GM12878 (cell line): ENCODE data around the gene KRTAP21-2. TPM values are rescaled to one million over a fixed set of nuclear protein-coding genes. Genes with fewer than 3 reads are reported as not detected.

Source experiments
- ATAC-seq: fragments of 200-7000 bp; cut with Tn5 transposase; 3 replicates; pipeline ENCODE4 v1.9.1; 2020; ENCODE audit warnings: mild to moderate bottlenecking, moderate library complexity
- BruUV-seq: library from RNA; stranded (reverse); fragments of 400-500 nt; replicated peaks from 2 replicates; lab custom pipeline; 2021; lab: Mats Ljungman, UMichigan
- CTCF ChIA-PET: fragments of 300-600 bp; sonication (Branson Sonifier 250); formaldehyde crosslinking; extraction: SDS; loops from one replicate; lab custom pipeline; 2021; ENCODE audit warnings: inconsistent platforms; lab: Yijun Ruan, JAX
- POLR2A ChIA-PET: fragments of 350-600 bp; formaldehyde crosslinking; extraction: SDS; loops from one replicate; lab custom pipeline; 2021; ENCODE audit warnings: inconsistent platforms; lab: Charles Lee
- RAD21 ChIA-PET: fragments of 300-600 bp; sonication (Branson Sonifier 250); formaldehyde crosslinking; loops from one replicate; lab custom pipeline; 2023; ENCODE audit warnings: antibody characterized with exemption; ENCODE audit not compliant: unreplicated experiment; lab: Charles Lee
- SMC1A ChIA-PET: fragments of 300-600 bp; sonication (Branson Sonifier 250); formaldehyde crosslinking; loops from one replicate; lab custom pipeline; 2023; ENCODE audit not compliant: unreplicated experiment, uncharacterized antibody; lab: Charles Lee
- DNase-seq: peaks from one replicate; pipeline ENCODE4 v3.0.0-alpha.2; 2011; ENCODE audit warnings: low read depth, low spot score
- FAIRE-seq: peaks from 3 replicates; lab custom pipeline; 2011; peaks lifted over from hg19 to GRCh38; lab: Jason Lieb, UNC
- H2AFZ ChIP-seq: 2 replicates; pipeline ENCODE4 v1.6.0; 2011; ENCODE audit warnings: low read depth, low read length, control low read depth; ENCODE audit not compliant: control insufficient read depth
- H3K27ac ChIP-seq: 2 replicates; pipeline ENCODE4 v1.5.1; 2011; ENCODE audit warnings: control low read depth; ENCODE audit not compliant: control insufficient read depth, insufficient read depth
- H3K27me3 ChIP-seq, 2 experiments: replicated peaks in 1 of 2; 2 replicates each; pipeline versions ENCODE4 v1.6.0 to v1.6.1; 2011; ENCODE audit warnings: low read length in 1 of 2; ENCODE audit not compliant: control insufficient read depth in 2 of 2, insufficient read depth in 2 of 2
- H3K36me3 ChIP-seq, 2 experiments: 2 replicates each; pipeline ENCODE4 v1.5.1; 2011; ENCODE audit warnings: low read length in 1 of 2; ENCODE audit not compliant: control insufficient read depth in 2 of 2, insufficient read depth in 2 of 2
- H3K4me1 ChIP-seq: 2 replicates; pipeline ENCODE4 v1.6.1; 2011; ENCODE audit warnings: mild to moderate bottlenecking, low read length, moderate library complexity, mixed read lengths; ENCODE audit not compliant: control insufficient read depth, insufficient read depth
- H3K4me2 ChIP-seq: 2 replicates; pipeline ENCODE4 v1.6.0; 2011; ENCODE audit warnings: control low read depth; ENCODE audit not compliant: control insufficient read depth, insufficient read depth
- H3K4me3 ChIP-seq: fragments of 200-600 bp; sonication (generic); 2 replicates; pipeline ENCODE4 v1.5.1; 2016
- H3K79me2 ChIP-seq: 2 replicates; pipeline ENCODE4 v1.6.0; 2011; ENCODE audit warnings: low read length; ENCODE audit not compliant: control insufficient read depth, insufficient read depth
- H3K9ac ChIP-seq: 2 replicates; pipeline ENCODE4 v1.8.0; 2011; ENCODE audit warnings: low read length, control low read depth, mixed read lengths; ENCODE audit not compliant: control insufficient read depth, insufficient read depth
- H3K9me3 ChIP-seq: replicated peaks from 3 replicates; pipeline ENCODE4 v1.5.1; 2011; ENCODE audit warnings: mild to moderate bottlenecking, low read length; ENCODE audit not compliant: control insufficient read depth, insufficient read depth
- H4K20me1 ChIP-seq: 2 replicates; pipeline ENCODE4 v1.6.0; 2011; ENCODE audit not compliant: control insufficient read depth, insufficient read depth
- EZH2 ChIP-seq: IDR thresholded peaks from 2 replicates; pipeline ENCODE4 v1.6.1; 2012; ENCODE audit warnings: low read depth, mild to moderate bottlenecking, control low read depth, inconsistent platforms, low read length, borderline replicate concordance; ENCODE audit not compliant: control insufficient read depth
- FOXM1 ChIP-seq: IDR thresholded peaks from 2 replicates; pipeline ENCODE4 v1.6.1; 2012; ENCODE audit warnings: low read depth, mild to moderate bottlenecking, inconsistent platforms, low read length, moderate library complexity
- KDM1A ChIP-seq: fragments of 200-600 bp; sonication (generic); IDR thresholded peaks from 2 replicates; pipeline ENCODE4 v1.6.1; 2016; ENCODE audit warnings: borderline replicate concordance
- RFX5 ChIP-seq: IDR thresholded peaks from 2 replicates; pipeline ENCODE4 v1.6.1; 2011; ENCODE audit warnings: low read depth, low read length, improper control_type of control experiment
- STAT3 ChIP-seq: IDR thresholded peaks from 2 replicates; pipeline ENCODE4 v1.6.1; 2011; ENCODE audit warnings: low read depth, low read length, improper control_type of control experiment
- WGBS: methylation state at CpG from one replicate; pipeline ENCODE4 v1.1.6; 2016; ENCODE audit warnings: low lambda C conversion rate; ENCODE audit not compliant: insufficient replicate concordance, insufficient coverage; ENCODE audit errors: missing lambda C conversion rate; 5-methylcytosine and 5-hydroxymethylcytosine counted together
- in situ Hi-C: fragments of 300-500 bp; cut with MboI; formaldehyde crosslinking; loops from 9 replicates; pipeline ENCODE4 v1.14.3; 2018; ENCODE audit warnings: mixed read lengths
- intact Hi-C: fragments of 100-400 bp; cut with micrococcal nuclease; formaldehyde crosslinking; loops from one replicate; pipeline ENCODE4 v1.14.2; 2022; ENCODE audit not compliant: unreplicated experiment
- polyA plus RNA-seq, 11 experiments: library from polyadenylated mRNA; depleted of rRNA in 4 of 11; unstranded in 6 of 11; stranded (reverse) in 5 of 11; fragments of >200 nt; fragmentation: Nextera tagmentation in 4 of 11; fragmentation: Illumina TruSeq in 1 of 11; extraction: Ambion mirVana in 4 of 11; extraction: Trizol in 1 of 11; gene quantifications; 1 replicate in 1 of 11; 2 replicates in 10 of 11; pipeline versions ENCODE4 v1.2.1 to v1.2.3, GENCODE V29; 2011 to 2016; ENCODE audit warnings: inconsistent platforms in 2 of 11, missing spikeins in 2 of 11, low read depth in 1 of 11
- total RNA-seq, 4 experiments: library from RNA; depleted of rRNA in 3 of 4; stranded (reverse); fragments of >200 nt in 3 of 4; fragmentation: Illumina TruSeq in 1 of 4; extraction: Trizol in 1 of 4; gene quantifications; 2 replicates each; pipeline versions ENCODE4 v1.2.1 to v1.2.3, GENCODE V29; 2013 to 2021
- TF ChIP-seq, protein P1 (sequence below): fragments of 450-650 bp; IDR thresholded peaks from 2 replicates; pipeline ENCODE4 v1.6.1; 2016; ENCODE audit warnings: mild to moderate bottlenecking

Gene KRTAP21-2
- total and polyA plus RNA-seq, 10 of the 15 experiments (the other 5 are each of a cell fraction or from before 2014, with no cell fraction given), result not detected

DNA sequence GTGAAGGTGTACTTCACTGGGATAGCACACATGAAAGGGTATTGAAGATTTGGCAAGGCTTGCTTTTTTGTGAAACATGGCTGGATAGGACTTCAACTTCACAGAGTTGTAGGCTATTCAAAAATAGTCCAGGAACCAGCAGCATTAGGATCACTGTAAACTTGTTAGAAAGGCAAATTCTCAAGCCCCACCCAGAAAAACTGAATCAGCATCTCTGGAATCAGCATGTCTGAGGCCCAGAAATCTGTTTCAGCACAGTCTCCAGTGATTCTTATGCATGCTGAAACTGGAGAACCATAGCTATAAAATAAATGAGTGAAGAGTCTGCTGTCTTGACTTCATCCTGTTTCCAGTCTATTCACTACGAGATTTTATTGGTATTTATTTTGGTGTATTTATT, 20.3 kb downstream of the KRTAP21-2 start:
- DNase-seq, result no peak
- TF ChIP-seq KDM1A, result no peak
- TF ChIP-seq RFX5, result no peak
- no peak for TF ChIP-seq STAT3
- Histone ChIP-seq H3K4me1 (no peaks in the 10 kb centered on the region), H3K27me3 (no peaks in the 10 kb centered on the region), H3K9me3 (no peaks in the 10 kb centered on the region), H4K20me1 (no peaks in the 10 kb centered on the region), H3K27ac (no peak overlapping the region), H3K36me3 (no peaks in the 10 kb centered on the region), H3K79me2 (no peaks in the 10 kb centered on the region), H3K4me3 (no peak overlapping the region), H3K4me2 (no peak overlapping the region), H2AFZ (no peak overlapping the region), H3K9ac (no peak overlapping the region)
- 0% methylated on average over 1 of the region's 1 CpG for WGBS
- BruUV-seq, result no TSS peak
- ChIA-PET POLR2A (no interaction called here), SMC1A (no interaction called here), RAD21 (no interaction called here), CTCF (no interaction called here)
- FAIRE-seq, result no peak
- in situ Hi-C loops, result no loop called here
- no peak for ATAC-seq
- intact Hi-C loops, result no loop called here

DNA sequence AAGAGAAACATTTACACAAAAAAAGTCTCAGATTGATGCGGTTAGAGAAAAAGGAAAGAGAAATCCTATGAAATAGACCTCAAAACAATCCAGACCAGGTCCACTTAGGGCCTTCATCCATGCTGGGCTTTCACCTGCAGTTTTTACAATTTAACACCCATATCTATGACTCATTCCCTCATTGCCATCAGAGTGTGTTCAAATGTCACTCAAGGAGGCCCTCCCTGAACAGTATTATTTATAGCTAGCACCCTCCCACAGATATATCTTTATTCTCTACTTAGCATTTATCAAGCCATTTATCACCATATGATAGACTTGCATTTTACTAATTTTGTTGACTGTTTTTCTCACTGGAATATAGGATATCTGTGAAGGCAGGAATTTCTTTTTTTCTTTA, 27.7 kb downstream of the KRTAP21-2 start:
- no peaks in the 10 kb centered on the region for H4K20me1 ChIP-seq
- peak; percentile 75 for ATAC-seq
- no peaks in the 10 kb centered on the region for H3K36me3 ChIP-seq
- no peak for DNase-seq
- TF ChIP-seq, protein P1, sequence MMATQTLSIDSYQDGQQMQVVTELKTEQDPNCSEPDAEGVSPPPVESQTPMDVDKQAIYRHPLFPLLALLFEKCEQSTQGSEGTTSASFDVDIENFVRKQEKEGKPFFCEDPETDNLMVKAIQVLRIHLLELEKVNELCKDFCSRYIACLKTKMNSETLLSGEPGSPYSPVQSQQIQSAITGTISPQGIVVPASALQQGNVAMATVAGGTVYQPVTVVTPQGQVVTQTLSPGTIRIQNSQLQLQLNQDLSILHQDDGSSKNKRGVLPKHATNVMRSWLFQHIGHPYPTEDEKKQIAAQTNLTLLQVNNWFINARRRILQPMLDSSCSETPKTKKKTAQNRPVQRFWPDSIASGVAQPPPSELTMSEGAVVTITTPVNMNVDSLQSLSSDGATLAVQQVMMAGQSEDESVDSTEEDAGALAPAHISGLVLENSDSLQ, result peak; percentile 79
- TF ChIP-seq FOXM1 (no peak), EZH2 (no peak)
- ChIA-PET POLR2A (no interaction called here), CTCF (interaction anchor here (1.5 kb wide), 1 partner anchor 214 kb away, joined by 3 read pairs; no protein-coding TSS in a partner anchor), RAD21 (interaction anchor here (1.2 kb wide), 1 partner anchor 12 kb away, joined by 4 read pairs; no protein-coding TSS in a partner anchor), SMC1A (interaction anchor here (1.2 to 1.3 kb wide), 2 partner anchors 29 to 129 kb away, joined by 3 read pairs; partner anchors contain the start of gene KRTAP22-2)
- no peak overlapping the region for H3K4me2 ChIP-seq
- H2AFZ ChIP-seq, result no peak overlapping the region
- in situ Hi-C loops (no loop called here), intact Hi-C loops (no loop called here)
- H3K27ac ChIP-seq, result no peak overlapping the region
- no peaks in the 10 kb centered on the region for H3K79me2 ChIP-seq
- no peak overlapping the region for H3K4me3 ChIP-seq
- BruUV-seq, result no TSS peak
- H3K27me3 ChIP-seq, result no peaks in the 10 kb centered on the region
- FAIRE-seq, result no peak
- WGBS, result 38% methylated on average over 1 of the region's 1 CpG
- H3K4me1 ChIP-seq, result no peaks in the 10 kb centered on the region
- H3K9me3 ChIP-seq, result no peaks in the 10 kb centered on the region
- H3K9ac ChIP-seq, result no peak overlapping the region
